ENCODE data around the gene SLC25A31.
A peak's percentile ranks its signal among the peaks of the same experiment; 100 is the strongest.

SLC25A31 gene

DNA sequence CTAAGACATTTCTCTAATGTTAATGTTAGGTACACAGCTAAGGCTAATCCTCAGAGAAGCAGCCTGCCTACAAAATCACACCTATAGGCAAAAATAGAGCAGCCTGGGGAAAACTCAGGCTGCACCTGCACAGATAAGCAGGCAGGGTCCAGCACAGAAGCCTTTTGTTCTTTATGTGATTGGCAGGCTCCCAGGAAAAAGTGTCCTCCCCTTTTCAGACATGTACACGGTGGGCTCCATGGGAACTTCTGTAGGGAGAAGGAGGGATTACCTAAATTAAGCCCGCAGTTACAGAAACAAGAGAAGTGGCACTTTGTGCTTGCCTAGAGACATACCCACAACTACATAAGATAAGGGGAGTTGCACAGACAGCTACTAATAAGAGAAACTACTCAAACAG is 47.9 kb downstream of the SLC25A31 start:
- peaks cover 1% of the 10 kb centered on the region for H3K4me1 Mint-ChIP-seq
- TF ChIP-seq, protein P1, sequence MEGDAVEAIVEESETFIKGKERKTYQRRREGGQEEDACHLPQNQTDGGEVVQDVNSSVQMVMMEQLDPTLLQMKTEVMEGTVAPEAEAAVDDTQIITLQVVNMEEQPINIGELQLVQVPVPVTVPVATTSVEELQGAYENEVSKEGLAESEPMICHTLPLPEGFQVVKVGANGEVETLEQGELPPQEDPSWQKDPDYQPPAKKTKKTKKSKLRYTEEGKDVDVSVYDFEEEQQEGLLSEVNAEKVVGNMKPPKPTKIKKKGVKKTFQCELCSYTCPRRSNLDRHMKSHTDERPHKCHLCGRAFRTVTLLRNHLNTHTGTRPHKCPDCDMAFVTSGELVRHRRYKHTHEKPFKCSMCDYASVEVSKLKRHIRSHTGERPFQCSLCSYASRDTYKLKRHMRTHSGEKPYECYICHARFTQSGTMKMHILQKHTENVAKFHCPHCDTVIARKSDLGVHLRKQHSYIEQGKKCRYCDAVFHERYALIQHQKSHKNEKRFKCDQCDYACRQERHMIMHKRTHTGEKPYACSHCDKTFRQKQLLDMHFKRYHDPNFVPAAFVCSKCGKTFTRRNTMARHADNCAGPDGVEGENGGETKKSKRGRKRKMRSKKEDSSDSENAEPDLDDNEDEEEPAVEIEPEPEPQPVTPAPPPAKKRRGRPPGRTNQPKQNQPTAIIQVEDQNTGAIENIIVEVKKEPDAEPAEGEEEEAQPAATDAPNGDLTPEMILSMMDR (IDR thresholded peaks at IDR 0.05; ENCODE audit: unreplicated experiment in 3 of 3) = no peak
- H3K4me3 Mint-ChIP-seq = no peak overlapping the region
- H3K36me3 Mint-ChIP-seq (ENCODE audit: low read depth) = no peaks in the 10 kb centered on the region
- H3K27me3 Mint-ChIP-seq (ENCODE audit: low read depth) = peaks cover 7% of the 10 kb centered on the region
- H3K9me3 Mint-ChIP-seq = no peaks in the 10 kb centered on the region
- no peak overlapping the region for H3K27ac Mint-ChIP-seq

DNA sequence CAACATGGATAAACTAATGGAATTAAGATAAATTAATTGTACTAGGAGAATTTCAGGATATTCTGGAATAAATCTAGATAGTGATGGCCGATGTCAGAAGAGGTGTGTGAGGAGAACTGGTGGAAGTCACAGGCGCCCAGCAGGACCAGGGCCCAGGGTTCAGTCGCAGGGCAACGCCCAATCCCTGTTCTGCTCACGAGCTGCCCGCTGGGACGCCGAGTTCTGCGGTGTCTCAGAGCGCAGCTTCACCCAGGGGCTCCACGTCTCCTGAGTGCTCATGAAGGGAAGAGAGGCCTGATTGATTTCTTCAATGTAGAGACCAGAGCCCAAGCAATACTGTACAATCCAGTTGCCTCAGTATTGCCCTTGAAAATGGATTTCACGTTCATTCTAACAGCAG is 50.4 kb downstream of the SLC25A31 start:
- peak overlapping the region; percentile 78 to 88 (median 87) for H3K4me3 Mint-ChIP-seq
- TF ChIP-seq, protein P1 (IDR thresholded peaks at IDR 0.05; ENCODE audit: unreplicated experiment in 3 of 3) = no peak
- H3K4me1 Mint-ChIP-seq = peaks cover 14% of the 10 kb centered on the region
- H3K36me3 Mint-ChIP-seq (ENCODE audit: low read depth) = no peaks in the 10 kb centered on the region
- no peaks in the 10 kb centered on the region for H3K9me3 Mint-ChIP-seq
- H3K27me3 Mint-ChIP-seq (ENCODE audit: low read depth) = peaks cover 21% of the 10 kb centered on the region
- H3K27ac Mint-ChIP-seq = no peak overlapping the region

DNA sequence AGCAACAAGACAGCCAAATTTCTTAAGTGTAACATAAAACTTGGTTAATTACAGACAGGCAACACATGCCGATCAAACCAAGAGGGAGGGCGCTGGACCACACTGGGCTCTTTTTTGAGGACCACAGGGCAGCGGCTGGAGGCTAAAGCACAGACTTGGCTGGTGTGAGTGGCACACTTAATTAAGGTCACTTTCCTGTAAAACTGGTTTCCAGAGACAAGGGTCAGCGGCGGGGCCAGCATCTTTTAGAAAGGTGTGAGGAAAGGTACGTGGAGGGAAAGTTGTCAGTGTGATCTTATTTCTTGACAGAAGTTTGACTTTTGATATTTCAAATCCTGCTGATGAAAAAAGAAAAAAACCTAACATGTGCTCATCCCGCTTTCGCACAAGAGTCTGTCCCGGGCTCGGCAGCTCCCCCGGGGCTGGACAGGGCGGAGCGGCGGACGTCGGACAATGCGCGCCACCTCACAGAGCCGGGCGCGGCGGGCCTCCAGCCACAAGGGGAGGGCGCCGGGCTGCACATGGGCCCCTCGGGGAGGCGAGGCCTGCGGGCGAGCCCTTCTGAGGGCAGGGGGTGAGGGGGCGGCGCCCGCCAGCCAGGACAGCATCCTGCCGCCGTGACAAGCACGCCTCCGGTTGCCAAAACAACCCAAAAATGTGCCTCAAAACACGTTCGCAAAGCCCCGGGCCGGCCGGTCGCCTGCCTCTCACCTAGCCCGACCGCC is 51.3 kb downstream of the SLC25A31 start:
- Mint-ChIP-seq H3K27ac (peak overlapping the region in 2 of 3 experiments; percentile 44 to 53), H3K36me3 (ENCODE audit: low read depth) (no peaks in the 10 kb centered on the region), H3K4me3 (peak overlapping the region; percentile 97 to 98 (median 97)), H3K4me1 (peaks cover 14% of the 10 kb centered on the region), H3K9me3 (no peaks in the 10 kb centered on the region), H3K27me3 (ENCODE audit: low read depth) (peaks cover 21% of the 10 kb centered on the region)
- TF ChIP-seq, protein P1 (IDR thresholded peaks at IDR 0.05; ENCODE audit: unreplicated experiment in 3 of 3) = no peak

DNA sequence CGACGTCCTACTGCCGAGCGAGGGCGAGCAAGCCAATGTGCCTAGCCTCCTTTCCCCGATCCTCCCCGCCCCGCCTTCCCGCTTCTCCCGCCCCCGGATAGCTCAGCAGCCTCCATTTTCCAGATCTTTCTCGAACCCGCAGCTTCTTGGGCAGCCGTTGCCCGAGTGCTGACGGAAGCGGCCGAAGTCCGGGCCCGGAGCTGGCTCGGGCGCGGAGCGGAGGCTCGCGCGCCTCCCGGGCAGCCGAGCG is 51.8 kb downstream of the SLC25A31 start:
- Mint-ChIP-seq H3K9me3 (no peaks in the 10 kb centered on the region), H3K27me3 (ENCODE audit: low read depth) (peaks cover 21% of the 10 kb centered on the region), H3K36me3 (ENCODE audit: low read depth) (no peaks in the 10 kb centered on the region), H3K4me1 (peaks cover 14% of the 10 kb centered on the region), H3K27ac (peak overlapping the region in 1 of 3 experiments; percentile 65), H3K4me3 (peak overlapping the region; percentile 97 to 98 (median 97))
- TF ChIP-seq, protein P1 (IDR thresholded peaks at IDR 0.05; ENCODE audit: unreplicated experiment in 3 of 3) = no peak

DNA sequence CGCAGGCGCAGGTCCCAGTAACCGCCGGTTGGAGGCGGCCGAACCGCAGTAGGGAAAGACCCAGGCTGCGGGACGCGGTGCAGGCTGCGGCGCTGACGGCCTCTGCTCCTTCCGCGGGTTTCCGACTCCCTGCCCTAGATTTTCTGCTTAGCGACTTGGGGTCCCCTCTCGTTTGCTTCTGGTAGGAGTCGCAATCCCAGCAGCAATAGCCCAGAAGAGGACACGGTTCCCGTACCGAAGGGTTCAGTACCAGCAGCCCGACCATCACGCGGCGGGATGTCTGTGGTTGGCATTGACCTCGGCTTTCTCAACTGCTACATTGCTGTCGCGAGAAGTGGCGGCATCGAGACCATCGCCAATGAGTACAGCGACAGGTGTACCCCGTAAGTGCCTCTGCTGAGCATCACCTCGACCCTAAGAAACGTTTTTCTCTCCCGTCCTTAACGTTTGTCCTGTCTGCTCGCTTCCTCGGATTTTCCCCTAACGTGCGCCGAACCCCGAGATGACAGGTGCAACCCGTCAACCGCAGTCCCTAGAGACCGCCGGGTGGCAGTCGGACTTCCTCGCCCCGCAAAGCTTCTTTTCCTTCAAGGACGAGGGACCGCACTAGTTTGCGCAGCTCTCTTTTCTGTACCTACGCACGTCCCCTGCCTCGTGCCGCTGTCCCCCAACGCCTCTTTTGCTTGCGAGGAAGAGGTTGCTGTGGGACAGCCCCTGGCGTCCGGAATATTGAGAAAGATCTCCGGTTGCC is 52.2 kb downstream of the SLC25A31 start, which contains the start of gene HSPA4L:
TSS of gene HSPA4L (plus strand) at position 48 of the 751 bp plus-strand sequence. CDS start at position 277, 229 bp downstream.
- TF ChIP-seq, protein P1 (IDR thresholded peaks at IDR 0.05; ENCODE audit: unreplicated experiment in 3 of 3) = peak; percentile 17 to 56 (median 23)

More for the DNA sequence above, 52.2 kb downstream of the SLC25A31 start, which contains the start of gene HSPA4L:
- Mint-ChIP-seq H3K36me3 (ENCODE audit: low read depth) (no peaks in the 10 kb centered on the region), H3K4me3 (peak within 1 kb of the TSS; percentile 97 to 98 (median 97)), H3K9me3 (no peaks in the 10 kb centered on the region), H3K27ac (peak within 1 kb of the TSS; percentile 57 to 65 (median 63)), H3K4me1 (peaks cover 14% of the 10 kb centered on the region), H3K27me3 (ENCODE audit: low read depth) (peaks cover 21% of the 10 kb centered on the region)
